GM18502 (cell line): ENCODE measurements around the gene NEK6.

ENCODE experiments used
- ATAC-seq: cut with Tn5 transposase; IDR thresholded peaks from one replicate; pipeline ENCODE4 v1.9.1; 2021; ENCODE audit warnings: mild to moderate bottlenecking; ENCODE audit not compliant: unreplicated experiment, poor library complexity

NEK6 gene

GRCh38 chr9:124312290-124313265 lies 54.8 kb downstream of the NEK6 start:
- ATAC-seq = no peak

GRCh38 chr9:124313940-124314339 lies 56.2 kb downstream of the NEK6 start:
- no peak for ATAC-seq

- no peak for ATAC-seq
These were observed 58.1 kb downstream of the NEK6 start for GRCh38 chr9:124315882-124316281.

DNA sequence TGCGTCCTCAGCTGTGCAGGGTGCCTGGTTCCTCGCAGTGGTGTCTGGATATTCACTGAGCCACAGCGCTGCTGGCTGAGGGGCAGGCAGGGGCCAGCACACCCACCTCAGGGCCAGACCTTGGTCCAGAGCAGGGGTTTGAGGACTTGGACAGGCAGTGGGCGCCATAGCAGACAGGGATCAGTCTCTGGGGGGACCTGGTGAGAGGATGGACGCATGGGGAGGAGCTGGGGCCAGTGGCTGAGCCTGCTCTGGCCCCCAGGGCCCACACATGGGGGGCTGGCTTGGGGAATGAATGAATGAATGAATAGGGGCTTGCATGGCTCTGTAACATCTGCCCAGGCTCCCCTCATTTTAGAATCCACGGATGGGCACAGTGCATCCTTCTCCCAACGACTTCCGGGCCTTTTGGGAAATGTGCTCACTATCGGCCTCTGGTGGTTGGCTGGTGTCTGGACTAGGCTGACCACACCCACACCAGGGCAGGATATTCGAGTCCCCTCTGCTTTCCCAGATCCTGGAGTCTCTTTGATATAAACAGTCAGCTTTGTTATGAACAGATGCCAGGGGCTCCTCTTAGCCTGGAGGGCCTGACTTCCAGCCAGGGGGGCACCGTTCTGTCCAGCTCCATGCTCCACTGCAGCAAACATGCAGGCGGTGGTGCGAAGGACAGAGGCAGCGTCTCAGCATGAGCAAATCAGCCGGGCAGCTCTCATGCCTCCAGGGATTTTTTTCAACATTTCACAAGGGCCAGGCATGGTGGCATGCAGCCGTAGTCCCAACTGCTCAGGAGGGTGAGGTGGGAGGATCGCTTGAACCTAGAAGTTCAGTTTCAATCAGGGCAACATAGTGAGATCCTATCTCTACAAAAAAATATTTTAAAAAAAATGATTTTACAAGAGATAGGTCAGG lies 62.6 kb downstream of the NEK6 start:
- ATAC-seq = no peak

- no peak for ATAC-seq
These were observed 63.7 kb downstream of the NEK6 start for GRCh38 chr9:124321416-124321815.

- no peak for ATAC-seq
These were observed 64.2 kb downstream of the NEK6 start for GRCh38 chr9:124321935-124322334.

GRCh38 chr9:124322618-124323432 lies 65.1 kb downstream of the NEK6 start:
- no peak for ATAC-seq

- no peak for ATAC-seq
These were observed 66.2 kb downstream of the NEK6 start for GRCh38 chr9:124323904-124324303.

DNA sequence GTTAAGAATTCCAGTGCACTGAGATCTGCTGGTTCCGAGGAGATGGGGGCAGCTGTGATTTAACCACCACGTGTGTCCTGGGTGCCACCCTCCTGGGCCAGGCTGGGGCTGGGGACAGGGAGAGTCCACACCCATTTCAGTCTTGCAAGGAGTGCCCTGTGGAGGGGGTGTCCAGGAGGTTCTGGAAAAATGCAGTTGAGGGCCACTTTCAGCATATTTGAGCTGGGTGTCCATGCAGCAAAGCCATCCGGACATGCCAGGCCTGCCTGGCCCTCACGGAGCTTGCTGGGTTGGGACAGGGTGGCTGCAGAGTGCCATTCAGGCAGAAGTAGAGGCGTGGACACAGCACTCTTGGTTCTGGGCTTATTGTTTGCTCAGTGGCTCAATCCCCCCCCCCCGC lies 68.1 kb downstream of the NEK6 start:
- no peak for ATAC-seq

- no peak for ATAC-seq
These were observed 68.6 kb downstream of the NEK6 start for GRCh38 chr9:124326378-124326777.

GRCh38 chr9:124327491-124327890 lies 69.7 kb downstream of the NEK6 start:
- no peak for ATAC-seq

- ATAC-seq = no peak
These were observed 70.5 kb downstream of the NEK6 start for GRCh38 chr9:124328285-124328684.

DNA sequence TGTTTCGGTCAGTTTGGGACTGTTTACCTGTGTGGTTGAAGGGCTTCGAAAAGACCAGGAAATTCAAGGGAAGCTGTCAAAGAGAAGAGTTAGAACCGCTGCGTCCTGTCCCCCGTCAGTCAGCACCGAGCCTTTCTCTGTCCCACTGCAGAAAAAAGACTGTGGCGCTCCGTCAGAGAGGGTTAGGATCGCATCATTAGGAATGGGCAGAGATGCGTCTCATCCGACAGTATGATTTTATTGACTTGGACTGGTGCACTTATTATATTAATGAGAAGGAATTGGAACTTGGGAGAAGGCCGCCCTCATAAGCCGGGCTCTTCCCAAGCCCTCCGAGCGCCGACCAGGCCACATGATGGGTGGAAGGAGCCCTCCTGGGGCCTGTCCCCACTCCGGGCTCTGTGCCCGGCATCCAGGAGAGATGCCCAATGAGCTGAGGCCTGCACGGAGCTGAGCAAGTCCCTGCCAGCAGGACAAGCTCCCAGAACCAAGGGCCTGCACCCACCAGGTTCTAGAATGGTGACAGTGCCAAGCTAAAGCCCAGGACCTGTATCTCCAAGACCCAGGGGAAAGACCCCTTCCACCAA lies 71.5 kb downstream of the NEK6 start:
- no peak for ATAC-seq

GRCh38 chr9:124330011-124330697 lies 72.4 kb downstream of the NEK6 start:
- ATAC-seq = no peak

GRCh38 chr9:124331580-124331979 lies 73.8 kb downstream of the NEK6 start:
- no peak for ATAC-seq

GRCh38 chr9:124332361-124333202 lies 74.8 kb downstream of the NEK6 start:
- no peak for ATAC-seq

DNA sequence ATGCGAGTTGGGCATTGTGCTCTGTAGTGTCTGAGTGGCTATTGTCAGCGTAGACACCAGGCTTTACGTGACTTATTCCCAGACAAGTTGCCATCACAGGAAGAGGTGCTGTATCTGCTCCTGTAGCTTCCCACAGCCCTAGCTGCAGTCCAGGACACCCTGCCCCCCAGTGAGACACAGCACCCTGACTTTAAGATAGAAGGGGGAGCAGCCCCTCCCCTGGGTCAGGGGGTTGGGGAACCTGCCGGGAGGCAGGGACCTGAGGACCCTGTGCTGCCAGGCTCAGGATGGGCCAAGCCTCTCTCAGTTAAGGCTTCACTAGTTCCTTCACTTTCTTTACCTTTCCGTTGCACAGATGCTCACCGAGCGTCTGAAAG lies 75.4 kb downstream of the NEK6 start:
- ATAC-seq = no peak

GRCh38 chr9:124334568-124335319 lies 77.0 kb downstream of the NEK6 start:
- no peak for ATAC-seq
